HG03064 (cell line): ENCODE measurements around the gene AK1.

Experiments
- ATAC-seq: cut with Tn5 transposase; IDR thresholded peaks from one replicate; pipeline ENCODE4 v1.9.1; 2021; ENCODE audit warnings: low read depth; ENCODE audit not compliant: unreplicated experiment

Gene AK1

DNA sequence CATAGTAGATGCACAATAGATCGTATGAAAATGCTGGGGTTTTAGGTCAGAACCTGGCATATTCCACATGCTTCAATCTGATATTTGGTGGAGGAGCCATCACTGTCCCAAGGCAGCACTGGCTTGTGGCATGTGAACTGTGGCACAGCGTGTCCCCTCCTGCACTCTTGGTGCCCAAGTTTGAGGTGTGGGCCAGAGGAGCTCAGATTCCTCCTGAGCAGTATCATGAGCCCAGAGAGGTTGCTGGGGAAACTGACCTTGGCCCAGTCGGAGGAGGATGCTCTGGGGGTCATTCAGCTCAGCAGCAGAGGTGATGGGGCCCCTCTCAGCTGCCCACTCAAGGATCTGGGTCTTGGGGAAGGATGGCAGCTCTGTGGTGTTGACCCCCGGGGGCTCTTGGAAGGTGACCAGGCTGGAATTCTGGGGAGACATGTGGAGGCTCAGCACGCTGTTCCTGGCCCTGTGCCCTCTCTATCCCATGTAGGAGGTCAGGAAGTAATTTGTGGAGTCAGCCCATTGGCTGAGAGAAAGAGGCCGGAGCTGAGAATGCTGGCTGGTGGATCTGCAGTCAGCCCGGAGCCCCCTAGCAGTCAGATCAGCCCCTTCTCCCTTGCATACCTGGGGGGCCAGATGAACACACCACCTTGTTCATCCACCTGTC is 51.1 kb downstream of the AK1 start:
- no peak for ATAC-seq

DNA sequence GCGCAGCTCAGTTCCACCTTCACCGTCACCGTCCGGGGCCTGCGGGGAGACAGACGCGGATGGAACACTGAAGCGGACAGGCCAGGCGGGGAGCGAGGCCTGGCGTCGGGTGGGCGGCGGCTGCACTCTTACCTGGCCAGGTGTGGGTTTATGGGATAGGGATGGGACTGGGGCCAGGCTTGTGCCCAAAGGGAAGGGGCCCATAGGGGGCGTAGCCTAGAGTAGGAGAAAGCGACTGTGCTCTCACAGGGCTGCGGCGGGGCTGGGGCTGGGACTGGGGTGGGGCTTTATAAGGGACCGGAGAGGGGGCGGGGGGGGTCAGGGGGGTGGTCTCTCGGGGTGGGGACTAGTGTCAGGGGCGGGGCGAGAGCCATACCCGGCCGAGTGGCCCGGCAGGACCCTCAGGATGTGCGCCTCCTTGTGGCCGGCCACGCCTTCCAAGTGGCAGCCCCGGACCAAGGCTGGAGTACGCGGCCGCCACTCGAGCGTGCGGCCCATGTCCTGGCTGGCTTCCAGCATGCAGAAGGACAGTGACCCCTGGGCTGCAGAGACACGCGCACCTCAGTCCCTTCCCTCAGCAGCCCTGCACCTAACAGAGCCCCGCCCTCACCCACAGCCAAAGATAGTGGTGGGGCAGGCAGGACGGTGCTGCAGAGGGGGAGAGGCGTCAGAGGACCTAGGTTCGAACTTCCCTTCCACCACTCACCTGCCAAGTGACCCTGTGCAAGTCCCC is 52.0 kb downstream of the AK1 start:
- ATAC-seq, result no peak

DNA sequence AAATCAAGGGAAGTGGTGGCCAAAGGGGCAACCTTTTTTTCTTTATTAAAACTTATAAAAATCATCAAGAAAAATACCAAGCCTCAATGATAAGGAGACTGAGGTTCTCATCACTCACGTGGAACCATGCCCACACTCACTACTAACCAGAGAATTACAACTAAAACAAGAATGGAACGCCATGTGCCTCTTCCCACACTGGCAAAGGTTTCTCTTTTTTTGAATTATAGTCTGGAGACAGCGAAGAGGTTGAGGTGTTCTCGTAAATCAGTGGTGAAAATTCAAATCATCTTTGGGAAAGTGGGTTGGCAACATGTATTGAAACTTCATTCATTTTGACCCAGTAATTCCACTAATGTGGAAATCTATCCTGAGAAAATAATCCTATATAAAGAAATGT is 55.4 kb downstream of the AK1 start:
- ATAC-seq, result no peak

DNA sequence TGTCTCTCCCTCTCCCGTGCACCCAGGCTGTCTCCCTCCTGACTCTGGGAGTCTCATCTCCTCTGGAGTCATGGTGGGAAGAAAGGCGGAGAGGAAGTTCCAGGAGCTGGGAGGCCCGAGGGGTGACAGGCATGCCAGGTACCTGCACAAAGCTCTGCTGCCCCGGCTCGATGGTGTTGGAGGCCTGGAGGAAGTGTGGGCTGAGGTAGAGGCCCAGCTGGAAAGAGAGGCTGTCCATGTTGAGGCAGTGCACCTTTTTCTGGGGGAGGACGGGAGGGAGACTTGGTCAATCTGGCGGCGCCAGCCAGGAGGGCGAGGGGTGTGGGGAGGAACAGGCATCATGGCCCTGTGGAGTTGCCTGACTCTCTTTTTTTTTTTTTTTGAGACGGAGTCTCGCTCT is 58.9 kb downstream of the AK1 start:
- no peak for ATAC-seq

DNA sequence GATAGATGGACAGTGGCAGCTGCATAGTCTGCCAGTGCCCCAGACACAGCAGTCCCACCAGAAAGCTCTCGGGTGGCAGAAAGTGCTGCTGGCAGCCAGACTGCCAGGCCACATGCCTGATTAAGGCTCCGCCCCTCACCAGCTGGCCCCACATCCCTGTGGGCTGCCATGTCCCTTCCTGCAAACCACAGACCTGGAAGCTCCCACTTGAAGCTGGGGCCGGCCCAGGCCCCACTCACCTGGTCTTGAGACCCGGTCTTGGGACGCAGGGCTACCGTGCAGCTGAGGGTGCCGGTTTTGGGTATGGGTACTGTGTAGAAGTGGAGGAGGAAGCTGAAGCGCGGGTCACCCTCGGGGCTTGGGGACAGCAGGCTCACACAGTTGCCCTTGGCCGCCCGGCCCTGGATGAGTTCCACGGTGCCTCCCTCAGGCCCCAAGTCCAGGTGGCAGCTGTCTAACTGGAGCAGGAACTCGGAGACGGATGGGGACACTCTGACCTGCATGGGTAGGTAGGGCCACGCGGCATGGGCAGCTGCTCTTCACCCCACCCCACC is 59.5 kb downstream of the AK1 start:
- no peak for ATAC-seq

DNA sequence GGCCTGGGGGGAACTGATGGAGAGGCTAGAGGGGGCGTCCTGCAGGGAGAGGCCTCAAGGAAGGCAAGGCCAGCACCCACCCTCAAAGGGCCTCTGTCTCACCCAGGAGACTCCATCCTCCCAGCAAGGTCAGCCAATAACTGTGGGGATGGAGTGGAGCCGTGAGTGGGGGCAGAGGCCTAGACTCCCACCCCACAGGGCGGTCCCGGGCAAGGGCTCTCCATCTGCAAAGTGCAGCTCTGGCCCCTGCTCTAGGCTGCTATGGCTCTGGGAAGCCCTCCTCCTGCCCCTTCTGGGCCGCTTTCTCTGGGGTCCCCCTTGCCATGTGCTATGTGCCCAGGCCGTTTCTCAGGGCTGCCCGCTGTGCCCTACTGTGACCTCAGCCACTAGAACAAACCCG is 60.7 kb downstream of the AK1 start:
- no peak for ATAC-seq
